ENCODE measurements around the gene KIF7.

The KIF7 gene

GRCh38 chr15:89630974-89631901, 24.0 kb downstream of the KIF7 start:
- no peaks in the 10 kb centered on the region for H3K27me3 ChIP-seq (ENCODE audit: control insufficient read depth, insufficient read depth, low read length, poor library complexity, severe bottlenecking)
- H3K4me3 ChIP-seq (ENCODE audit: insufficient read depth, low read depth, low read length) = no peak overlapping the region
- 90 to 92% methylated on average over 30 of the region's 30 CpGs for WGBS, 2 experiments
- H3K9me3 ChIP-seq (ENCODE audit: control insufficient read depth, low read length) = no peaks in the 10 kb centered on the region
- H3K27ac ChIP-seq (ENCODE audit: insufficient read depth, low read depth, low read length, poor library complexity, severe bottlenecking) = no peak overlapping the region
- H3K36me3 ChIP-seq (ENCODE audit: control insufficient read depth, insufficient read depth, low read length) = peaks cover 61% of the 10 kb centered on the region
- no peaks in the 10 kb centered on the region for H3K4me1 ChIP-seq (ENCODE audit: control insufficient read depth, insufficient read depth, low read length)

- Histone ChIP-seq H3K27me3 (ENCODE audit: control insufficient read depth, insufficient read depth, low read length, poor library complexity, severe bottlenecking) (no peaks in the 10 kb centered on the region), H3K27ac (ENCODE audit: insufficient read depth, low read depth, low read length, poor library complexity, severe bottlenecking) (no peak overlapping the region), H3K4me3 (ENCODE audit: insufficient read depth, low read depth, low read length) (no peak overlapping the region), H3K9me3 (ENCODE audit: control insufficient read depth, low read length) (no peaks in the 10 kb centered on the region), H3K36me3 (ENCODE audit: control insufficient read depth, insufficient read depth, low read length) (peaks cover 62% of the 10 kb centered on the region), H3K4me1 (ENCODE audit: control insufficient read depth, insufficient read depth, low read length) (no peaks in the 10 kb centered on the region)
- WGBS, 2 experiments = 92% methylated on average over 14 of the region's 14 CpGs
Measured at GRCh38 chr15:89630260-89630659, 25.0 kb downstream of the KIF7 start.

- Histone ChIP-seq H3K36me3 (ENCODE audit: control insufficient read depth, insufficient read depth, low read length) (peaks cover 66% of the 10 kb centered on the region), H3K9me3 (ENCODE audit: control insufficient read depth, low read length) (no peaks in the 10 kb centered on the region), H3K4me1 (ENCODE audit: control insufficient read depth, insufficient read depth, low read length) (no peaks in the 10 kb centered on the region), H3K27ac (ENCODE audit: insufficient read depth, low read depth, low read length, poor library complexity, severe bottlenecking) (no peak overlapping the region), H3K27me3 (ENCODE audit: control insufficient read depth, insufficient read depth, low read length, poor library complexity, severe bottlenecking) (no peaks in the 10 kb centered on the region), H3K4me3 (ENCODE audit: insufficient read depth, low read depth, low read length) (no peak overlapping the region)
- WGBS, 2 experiments = 92 to 96% methylated on average over 5 of the region's 5 CpGs
Measured at GRCh38 chr15:89629829-89630228, 25.4 kb downstream of the KIF7 start.

GRCh38 chr15:89628806-89629715, 26.2 kb downstream of the KIF7 start:
- Histone ChIP-seq H3K27me3 (ENCODE audit: control insufficient read depth, insufficient read depth, low read length, poor library complexity, severe bottlenecking) (no peaks in the 10 kb centered on the region), H3K9me3 (ENCODE audit: control insufficient read depth, low read length) (no peaks in the 10 kb centered on the region), H3K36me3 (ENCODE audit: control insufficient read depth, insufficient read depth, low read length) (peaks cover 72% of the 10 kb centered on the region), H3K27ac (ENCODE audit: insufficient read depth, low read depth, low read length, poor library complexity, severe bottlenecking) (no peak overlapping the region), H3K4me1 (ENCODE audit: control insufficient read depth, insufficient read depth, low read length) (no peaks in the 10 kb centered on the region), H3K4me3 (ENCODE audit: insufficient read depth, low read depth, low read length) (no peak overlapping the region)
- 93% methylated on average over 24 to 25 of the region's 30 CpGs for WGBS, 2 experiments

GRCh38 chr15:89628301-89628700, 27.0 kb downstream of the KIF7 start:
- Histone ChIP-seq H3K4me1 (ENCODE audit: control insufficient read depth, insufficient read depth, low read length) (no peaks in the 10 kb centered on the region), H3K36me3 (ENCODE audit: control insufficient read depth, insufficient read depth, low read length) (peaks cover 73% of the 10 kb centered on the region)
- WGBS, 2 experiments = 96 to 97% methylated on average over 21 of the region's 21 CpGs

GRCh38 chr15:89627256-89627970, 27.9 kb downstream of the KIF7 start:
- Histone ChIP-seq H3K4me3 (ENCODE audit: insufficient read depth, low read depth, low read length) (no peak overlapping the region), H3K9me3 (ENCODE audit: control insufficient read depth, low read length) (no peaks in the 10 kb centered on the region), H3K27me3 (ENCODE audit: control insufficient read depth, insufficient read depth, low read length, poor library complexity, severe bottlenecking) (no peaks in the 10 kb centered on the region), H3K27ac (ENCODE audit: insufficient read depth, low read depth, low read length, poor library complexity, severe bottlenecking) (no peak overlapping the region), H3K36me3 (ENCODE audit: control insufficient read depth, insufficient read depth, low read length) (peaks cover 77% of the 10 kb centered on the region), H3K4me1 (ENCODE audit: control insufficient read depth, insufficient read depth, low read length) (no peaks in the 10 kb centered on the region)
- 94 to 95% methylated on average over 8 of the region's 8 CpGs for WGBS, 2 experiments

More at GRCh38 chr15:89628301-89628700, 27.0 kb downstream of the KIF7 start:
- H3K4me3 ChIP-seq (ENCODE audit: insufficient read depth, low read depth, low read length) = no peak overlapping the region
- H3K27me3 ChIP-seq (ENCODE audit: control insufficient read depth, insufficient read depth, low read length, poor library complexity, severe bottlenecking) = no peaks in the 10 kb centered on the region
- H3K27ac ChIP-seq (ENCODE audit: insufficient read depth, low read depth, low read length, poor library complexity, severe bottlenecking) = no peak overlapping the region
- no peaks in the 10 kb centered on the region for H3K9me3 ChIP-seq (ENCODE audit: control insufficient read depth, low read length)

- Histone ChIP-seq H3K27me3 (ENCODE audit: control insufficient read depth, insufficient read depth, low read length, poor library complexity, severe bottlenecking) (no peaks in the 10 kb centered on the region), H3K4me1 (ENCODE audit: control insufficient read depth, insufficient read depth, low read length) (no peaks in the 10 kb centered on the region), H3K9me3 (ENCODE audit: control insufficient read depth, low read length) (no peaks in the 10 kb centered on the region), H3K4me3 (ENCODE audit: insufficient read depth, low read depth, low read length) (no peak overlapping the region), H3K36me3 (ENCODE audit: control insufficient read depth, insufficient read depth, low read length) (peaks cover 69% of the 10 kb centered on the region), H3K27ac (ENCODE audit: insufficient read depth, low read depth, low read length, poor library complexity, severe bottlenecking) (no peak overlapping the region)
- 95 to 96% methylated on average over 9 of the region's 9 CpGs for WGBS, 2 experiments
Measured at GRCh38 chr15:89625716-89626115, 29.6 kb downstream of the KIF7 start.

- 100% methylated on average over 1 of the region's 1 CpG for WGBS, 2 experiments
- no peak overlapping the region for H3K4me3 ChIP-seq (ENCODE audit: insufficient read depth, low read depth, low read length)
Measured at GRCh38 chr15:89623165-89623564, 32.1 kb downstream of the KIF7 start.

GRCh38 chr15:89621547-89621946, 33.7 kb downstream of the KIF7 start:
- no peaks in the 10 kb centered on the region for H3K4me1 ChIP-seq (ENCODE audit: control insufficient read depth, insufficient read depth, low read length)
- H3K9me3 ChIP-seq (ENCODE audit: control insufficient read depth, low read length) = no peaks in the 10 kb centered on the region
- H3K4me3 ChIP-seq (ENCODE audit: insufficient read depth, low read depth, low read length) = no peak overlapping the region
- H3K27ac ChIP-seq (ENCODE audit: insufficient read depth, low read depth, low read length, poor library complexity, severe bottlenecking) = no peak overlapping the region
- no peaks in the 10 kb centered on the region for H3K27me3 ChIP-seq (ENCODE audit: control insufficient read depth, insufficient read depth, low read length, poor library complexity, severe bottlenecking)
- peaks cover 65% of the 10 kb centered on the region for H3K36me3 ChIP-seq (ENCODE audit: control insufficient read depth, insufficient read depth, low read length)
- WGBS, 2 experiments = 91 to 99% methylated on average over 4 of the region's 4 CpGs

More at GRCh38 chr15:89623165-89623564, 32.1 kb downstream of the KIF7 start:
- Histone ChIP-seq H3K9me3 (ENCODE audit: control insufficient read depth, low read length) (no peaks in the 10 kb centered on the region), H3K27me3 (ENCODE audit: control insufficient read depth, insufficient read depth, low read length, poor library complexity, severe bottlenecking) (no peaks in the 10 kb centered on the region), H3K27ac (ENCODE audit: insufficient read depth, low read depth, low read length, poor library complexity, severe bottlenecking) (no peak overlapping the region), H3K4me1 (ENCODE audit: control insufficient read depth, insufficient read depth, low read length) (no peaks in the 10 kb centered on the region), H3K36me3 (ENCODE audit: control insufficient read depth, insufficient read depth, low read length) (peaks cover 69% of the 10 kb centered on the region)
